ENCODE measurements around the gene NR2F1-AS1.

NR2F1-AS1 gene

DNA sequence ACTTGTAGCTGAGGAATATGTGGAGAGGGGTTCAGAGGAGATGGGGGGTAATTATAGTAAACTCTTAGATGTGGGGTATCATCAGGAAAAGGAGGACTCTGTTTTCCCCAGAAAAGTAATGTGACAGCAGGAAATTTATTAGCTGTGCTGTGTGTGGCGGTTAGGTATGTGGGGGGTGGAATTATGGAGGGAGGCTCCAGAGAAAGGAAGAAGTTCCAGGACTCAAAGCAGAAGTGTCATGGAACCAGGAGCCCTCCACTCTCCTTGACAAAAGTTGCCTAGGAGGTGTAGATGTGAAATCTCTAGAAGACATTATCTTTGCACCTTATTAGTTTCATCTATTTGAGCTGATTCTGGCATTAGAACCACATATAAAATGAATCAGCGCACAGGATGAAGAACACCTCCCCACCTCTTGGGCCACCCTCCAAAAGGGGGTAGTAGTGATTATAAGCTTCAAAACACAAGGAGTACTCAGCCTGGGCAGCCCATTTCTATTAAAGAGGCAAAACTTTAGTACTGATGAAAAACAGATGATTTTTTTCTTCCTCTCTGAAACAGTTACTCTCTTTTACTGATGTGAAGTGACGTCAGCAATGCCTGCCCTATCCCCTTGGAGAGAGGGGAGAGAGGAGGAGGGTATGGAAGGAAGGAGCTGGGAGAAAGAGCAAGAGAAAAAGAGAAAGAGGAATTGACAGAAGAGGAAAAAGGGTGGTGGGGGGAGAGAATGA lies 20.2 kb upstream of the NR2F1-AS1 start:
- TF ChIP-seq, protein P1, sequence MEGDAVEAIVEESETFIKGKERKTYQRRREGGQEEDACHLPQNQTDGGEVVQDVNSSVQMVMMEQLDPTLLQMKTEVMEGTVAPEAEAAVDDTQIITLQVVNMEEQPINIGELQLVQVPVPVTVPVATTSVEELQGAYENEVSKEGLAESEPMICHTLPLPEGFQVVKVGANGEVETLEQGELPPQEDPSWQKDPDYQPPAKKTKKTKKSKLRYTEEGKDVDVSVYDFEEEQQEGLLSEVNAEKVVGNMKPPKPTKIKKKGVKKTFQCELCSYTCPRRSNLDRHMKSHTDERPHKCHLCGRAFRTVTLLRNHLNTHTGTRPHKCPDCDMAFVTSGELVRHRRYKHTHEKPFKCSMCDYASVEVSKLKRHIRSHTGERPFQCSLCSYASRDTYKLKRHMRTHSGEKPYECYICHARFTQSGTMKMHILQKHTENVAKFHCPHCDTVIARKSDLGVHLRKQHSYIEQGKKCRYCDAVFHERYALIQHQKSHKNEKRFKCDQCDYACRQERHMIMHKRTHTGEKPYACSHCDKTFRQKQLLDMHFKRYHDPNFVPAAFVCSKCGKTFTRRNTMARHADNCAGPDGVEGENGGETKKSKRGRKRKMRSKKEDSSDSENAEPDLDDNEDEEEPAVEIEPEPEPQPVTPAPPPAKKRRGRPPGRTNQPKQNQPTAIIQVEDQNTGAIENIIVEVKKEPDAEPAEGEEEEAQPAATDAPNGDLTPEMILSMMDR (IDR thresholded peaks at IDR 0.05) = no peak

GRCh38 chr5:93600409-93601070 lies 19.5 kb upstream of the NR2F1-AS1 start:
- TF ChIP-seq, protein P1 (IDR thresholded peaks at IDR 0.05) = no peak

DNA sequence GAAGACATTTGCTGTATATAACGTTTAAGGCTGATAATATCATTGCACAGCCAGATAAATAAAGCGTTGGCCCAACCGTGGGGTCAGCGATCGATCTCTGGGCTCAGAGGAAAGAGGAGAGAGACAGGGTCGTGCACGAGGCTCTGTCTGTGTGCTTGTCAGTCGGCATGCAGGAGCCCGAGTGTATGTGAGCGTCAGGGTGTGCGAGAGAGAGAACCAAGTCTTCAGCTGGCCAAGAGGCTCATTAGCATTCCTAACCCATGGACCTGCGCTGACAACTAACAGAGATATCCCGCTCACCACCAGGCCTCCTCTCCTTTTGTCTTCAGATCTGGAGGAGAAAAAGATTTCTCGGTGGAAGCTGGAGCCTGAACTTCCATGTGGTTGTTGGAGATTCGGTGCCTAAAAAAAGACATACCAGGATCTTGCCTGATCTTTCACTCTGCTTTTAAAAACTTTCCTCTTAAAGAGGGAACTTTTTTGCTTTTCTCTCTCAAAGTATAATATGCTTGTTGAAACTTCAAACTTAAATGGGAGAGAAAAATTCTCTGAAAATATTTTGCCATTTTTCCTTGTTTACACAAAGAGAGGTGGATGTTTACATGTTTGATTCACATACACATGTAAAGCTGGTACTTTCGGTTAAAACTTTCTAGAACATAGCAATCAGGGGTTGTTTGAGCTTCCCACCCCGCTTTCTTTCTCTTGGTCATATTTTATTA lies 18.5 kb upstream of the NR2F1-AS1 start:
- TF ChIP-seq, protein P1 (IDR thresholded peaks at IDR 0.05) = no peak

GRCh38 chr5:93599001-93599379 lies 18.0 kb upstream of the NR2F1-AS1 start:
- TF ChIP-seq, protein P1 (IDR thresholded peaks at IDR 0.05) = no peak

- TF ChIP-seq, protein P1 (IDR thresholded peaks at IDR 0.05) = no peak
These were observed 17.3 kb upstream of the NR2F1-AS1 start for GRCh38 chr5:93598091-93599000.

DNA sequence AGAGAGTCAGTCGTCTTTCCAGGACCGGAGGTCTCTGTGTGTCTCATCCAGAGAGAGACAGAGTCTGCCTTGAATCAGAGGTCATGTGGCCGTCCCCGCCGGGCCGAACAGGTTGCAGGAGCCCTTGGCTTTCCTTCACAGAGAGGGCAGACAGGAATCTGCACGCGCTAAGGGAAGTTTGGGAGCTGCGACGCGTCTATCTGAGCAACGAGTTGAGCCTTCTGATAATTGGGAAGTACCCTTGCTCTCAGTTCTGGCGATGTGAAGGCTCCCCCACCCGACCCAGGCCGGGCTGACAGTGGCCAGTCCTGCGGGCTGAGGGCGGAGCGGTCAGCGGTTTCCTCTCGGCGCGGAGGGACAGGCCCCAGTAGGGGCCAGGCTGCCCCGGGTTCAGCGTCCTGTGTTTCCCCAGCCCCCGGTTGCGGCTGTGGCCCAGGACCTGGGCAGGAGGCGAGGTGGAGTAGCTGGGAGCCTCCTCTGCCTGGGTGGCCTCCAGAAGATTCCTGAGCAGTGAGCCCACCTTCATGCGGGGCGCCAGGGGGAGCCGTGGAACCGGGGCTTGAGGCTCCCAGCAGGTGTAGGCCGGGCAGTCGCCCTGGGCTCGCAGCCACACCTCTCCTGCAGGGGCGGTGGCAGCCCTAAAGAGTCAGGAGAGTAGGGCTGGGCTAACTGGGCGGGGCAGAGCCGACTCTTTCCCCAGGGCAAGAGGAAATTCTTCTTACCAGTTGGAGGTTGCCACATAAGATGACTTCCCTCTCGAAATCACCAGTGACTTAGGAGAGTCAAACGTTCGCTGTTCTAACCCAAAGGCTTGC lies 15.9 kb upstream of the NR2F1-AS1 start:
- TF ChIP-seq, protein P1 (IDR thresholded peaks at IDR 0.05) = no peak
